Loucy (cell line): ENCODE data around the gene MRPS23.

Source experiments
- H2AFZ ChIP-seq: fragments of 200-600 bp; sonication (generic); 2 replicates; pipeline ENCODE4 v1.6.0; 2016; ENCODE audit warnings: antibody characterized with exemption, mild to moderate bottlenecking, low read length, moderate library complexity
- H3F3A ChIP-seq: fragments of 200-600 bp; 2 replicates; pipeline ENCODE4 v1.6.0; 2016; ENCODE audit warnings: antibody characterized with exemption, low read depth, mild to moderate bottlenecking
- H3K27me3 ChIP-seq: fragments of 200-600 bp; sonication (generic); 2 replicates; pipeline ENCODE4 v1.6.1; 2014; ENCODE audit warnings: low read length, mild to moderate bottlenecking; ENCODE audit not compliant: insufficient read depth, poor library complexity, severe bottlenecking
- H3K36me3 ChIP-seq: fragments of 200-600 bp; sonication (generic); 2 replicates; pipeline ENCODE4 v1.6.1; 2016; ENCODE audit warnings: low read length; ENCODE audit not compliant: insufficient read depth
- H3K4me1 ChIP-seq: fragments of 200-600 bp; sonication (generic); 2 replicates; pipeline ENCODE4 v1.5.1; 2014; ENCODE audit warnings: low read length, mild to moderate bottlenecking; ENCODE audit not compliant: insufficient read depth, poor library complexity, severe bottlenecking
- H3K4me2 ChIP-seq: fragments of 200-600 bp; sonication (generic); 2 replicates; pipeline ENCODE4 v1.6.0; 2014; ENCODE audit warnings: antibody characterized with exemption, low read length, low read depth, mild to moderate bottlenecking; ENCODE audit not compliant: poor library complexity, severe bottlenecking
- H3K4me3 ChIP-seq: fragments of 200-600 bp; sonication (generic); 2 replicates; pipeline ENCODE4 v1.5.1; 2014; ENCODE audit warnings: low read length, mild to moderate bottlenecking, mixed read lengths; ENCODE audit not compliant: poor library complexity, severe bottlenecking
- H3K79me2 ChIP-seq: fragments of 200-600 bp; sonication (generic); 2 replicates; pipeline ENCODE4 v1.6.1; 2014; ENCODE audit warnings: low read length; ENCODE audit not compliant: insufficient read depth
- H3K9ac ChIP-seq: fragments of 200-600 bp; sonication (generic); 2 replicates; pipeline ENCODE4 v1.6.0; 2014; ENCODE audit warnings: mild to moderate bottlenecking, low read depth, low read length, moderate library complexity; ENCODE audit not compliant: poor library complexity, severe bottlenecking
- H3K9me2 ChIP-seq: fragments of 200-600 bp; sonication (generic); replicated peaks from 2 replicates; pipeline ENCODE4 v1.6.1; 2016; ENCODE audit warnings: low read depth, low read length, mixed read lengths
- H3K9me3 ChIP-seq: fragments of 200-600 bp; sonication (generic); 2 replicates; pipeline ENCODE4 v1.6.1; 2014; ENCODE audit warnings: mild to moderate bottlenecking, antibody characterized with exemption, low read length, low read depth; ENCODE audit not compliant: insufficient read depth
- H4K20me1 ChIP-seq: fragments of 200-600 bp; sonication (generic); 2 replicates; pipeline ENCODE4 v1.6.0; 2014; ENCODE audit warnings: antibody characterized with exemption, low read length, mild to moderate bottlenecking; ENCODE audit not compliant: insufficient read depth, poor library complexity, severe bottlenecking
- EZH2phosphoT487 ChIP-seq: fragments of 200-600 bp; IDR thresholded peaks from 2 replicates; pipeline ENCODE4 v1.6.1; 2018; ENCODE audit warnings: antibody characterized with exemption, mild to moderate bottlenecking, moderate library complexity, borderline replicate concordance
- TF ChIP-seq, protein P1 (sequence below): fragments of 200-600 bp; sonication (generic); conservative IDR thresholded peaks from 2 replicates; pipeline ENCODE4 v1.5.1; 2014; ENCODE audit warnings: mild to moderate bottlenecking, antibody characterized with exemption, low read length

The MRPS23 gene

GRCh38 chr17:57785022-57785421, 64.8 kb downstream of the MRPS23 start:
- no peak overlapping the region for H2AFZ ChIP-seq
- H3K4me3 ChIP-seq = no peak overlapping the region
- no peaks in the 10 kb centered on the region for H4K20me1 ChIP-seq
- no peaks in the 10 kb centered on the region for H3K9me2 ChIP-seq
- H3K9ac ChIP-seq = no peak overlapping the region
- peaks cover 26% of the 10 kb centered on the region for H3K4me1 ChIP-seq
- H3K9me3 ChIP-seq = no peaks in the 10 kb centered on the region
- H3F3A ChIP-seq = no peaks in the 10 kb centered on the region
- H3K79me2 ChIP-seq = no peaks in the 10 kb centered on the region
- H3K36me3 ChIP-seq = no peaks in the 10 kb centered on the region
- TF ChIP-seq, protein P1, sequence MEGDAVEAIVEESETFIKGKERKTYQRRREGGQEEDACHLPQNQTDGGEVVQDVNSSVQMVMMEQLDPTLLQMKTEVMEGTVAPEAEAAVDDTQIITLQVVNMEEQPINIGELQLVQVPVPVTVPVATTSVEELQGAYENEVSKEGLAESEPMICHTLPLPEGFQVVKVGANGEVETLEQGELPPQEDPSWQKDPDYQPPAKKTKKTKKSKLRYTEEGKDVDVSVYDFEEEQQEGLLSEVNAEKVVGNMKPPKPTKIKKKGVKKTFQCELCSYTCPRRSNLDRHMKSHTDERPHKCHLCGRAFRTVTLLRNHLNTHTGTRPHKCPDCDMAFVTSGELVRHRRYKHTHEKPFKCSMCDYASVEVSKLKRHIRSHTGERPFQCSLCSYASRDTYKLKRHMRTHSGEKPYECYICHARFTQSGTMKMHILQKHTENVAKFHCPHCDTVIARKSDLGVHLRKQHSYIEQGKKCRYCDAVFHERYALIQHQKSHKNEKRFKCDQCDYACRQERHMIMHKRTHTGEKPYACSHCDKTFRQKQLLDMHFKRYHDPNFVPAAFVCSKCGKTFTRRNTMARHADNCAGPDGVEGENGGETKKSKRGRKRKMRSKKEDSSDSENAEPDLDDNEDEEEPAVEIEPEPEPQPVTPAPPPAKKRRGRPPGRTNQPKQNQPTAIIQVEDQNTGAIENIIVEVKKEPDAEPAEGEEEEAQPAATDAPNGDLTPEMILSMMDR = no peak
- TF ChIP-seq EZH2phosphoT487 = no peak
- H3K27me3 ChIP-seq = no peaks in the 10 kb centered on the region
- no peak overlapping the region for H3K4me2 ChIP-seq
